ENCODE results near the gene KRT1.

GRCh38 chr12:52715416-52715815 is 35.2 kb upstream of the KRT1 start:
- TF ChIP-seq RCOR1 (conservative IDR thresholded peaks at IDR 0.05; ENCODE audit: low read depth, low read length) (no peak), MAX (IDR thresholded peaks at IDR 0.05; ENCODE audit: low read depth, low read length) (no peak), CBX3 (IDR thresholded peaks at IDR 0.05; ENCODE audit: borderline replicate concordance, low read depth) (no peak), SPI1 (IDR thresholded peaks at IDR 0.05; ENCODE audit: borderline replicate concordance, insufficient read depth, low read depth, low read length) (no peak), CTCF (IDR thresholded peaks at IDR 0.05 in 2 of 3, conservative IDR thresholded peaks at IDR 0.05 in 1 of 3; ENCODE audit: control insufficient read depth in 2 of 3, extremely low read depth in 1 of 3, insufficient read depth in 1 of 3, low read depth in 3 of 3, low read length in 3 of 3) (no peak; a peak in 1 of 6 replicates), EGR1 (IDR thresholded peaks at IDR 0.05; ENCODE audit: borderline replicate concordance in 1 of 2, low read depth in 2 of 2, low read length in 2 of 2) (no peak), USF2 (IDR thresholded peaks at IDR 0.05; ENCODE audit: borderline replicate concordance, low read depth, low read length) (no peak), CHD1 (IDR thresholded peaks at IDR 0.05; ENCODE audit: low read depth, low read length) (no peak), CHD2 (IDR thresholded peaks at IDR 0.05; ENCODE audit: borderline replicate concordance, low read depth, low read length) (no peak), MXI1 (IDR thresholded peaks at IDR 0.05; ENCODE audit: low read depth, low read length) (no peak), E2F4 (IDR thresholded peaks at IDR 0.05; ENCODE audit: low read depth, low read length) (no peak)

Data from GM12878 (cell line).